GM12878 (cell line): ENCODE measurements around the gene DGKI. TPM values are rescaled to one million over a fixed set of nuclear protein-coding genes. Genes with fewer than 3 reads are reported as not detected.
A peak's percentile ranks its signal among the peaks of the same experiment; 100 is the strongest.

Source experiments
- ATAC-seq: fragments of 200-7000 bp; cut with Tn5 transposase; 3 replicates; pipeline ENCODE4 v1.9.1; 2020; ENCODE audit warnings: mild to moderate bottlenecking, moderate library complexity
- BruUV-seq: library from RNA; stranded (reverse); fragments of 400-500 nt; replicated peaks from 2 replicates; lab custom pipeline; 2021; lab: Mats Ljungman, UMichigan
- CTCF ChIA-PET: fragments of 300-600 bp; sonication (Branson Sonifier 250); formaldehyde crosslinking; extraction: SDS; loops from one replicate; lab custom pipeline; 2021; ENCODE audit warnings: inconsistent platforms; lab: Yijun Ruan, JAX
- POLR2A ChIA-PET: fragments of 350-600 bp; formaldehyde crosslinking; extraction: SDS; loops from one replicate; lab custom pipeline; 2021; ENCODE audit warnings: inconsistent platforms; lab: Charles Lee
- RAD21 ChIA-PET: fragments of 300-600 bp; sonication (Branson Sonifier 250); formaldehyde crosslinking; loops from one replicate; lab custom pipeline; 2023; ENCODE audit warnings: antibody characterized with exemption; ENCODE audit not compliant: unreplicated experiment; lab: Charles Lee
- SMC1A ChIA-PET: fragments of 300-600 bp; sonication (Branson Sonifier 250); formaldehyde crosslinking; loops from one replicate; lab custom pipeline; 2023; ENCODE audit not compliant: unreplicated experiment, uncharacterized antibody; lab: Charles Lee
- DNase-seq: peaks from one replicate; pipeline ENCODE4 v3.0.0-alpha.2; 2011; ENCODE audit warnings: low read depth, low spot score
- FAIRE-seq: peaks from 3 replicates; lab custom pipeline; 2011; peaks lifted over from hg19 to GRCh38; lab: Jason Lieb, UNC
- H2AFZ ChIP-seq: 2 replicates; pipeline ENCODE4 v1.6.0; 2011; ENCODE audit warnings: low read depth, low read length, control low read depth; ENCODE audit not compliant: control insufficient read depth
- H3K27ac ChIP-seq: 2 replicates; pipeline ENCODE4 v1.5.1; 2011; ENCODE audit warnings: control low read depth; ENCODE audit not compliant: control insufficient read depth, insufficient read depth
- H3K27me3 ChIP-seq, 2 experiments: replicated peaks in 1 of 2; 2 replicates each; pipeline versions ENCODE4 v1.6.0 to v1.6.1; 2011; ENCODE audit warnings: low read length in 1 of 2; ENCODE audit not compliant: control insufficient read depth in 2 of 2, insufficient read depth in 2 of 2
- H3K36me3 ChIP-seq, 2 experiments: 2 replicates each; pipeline ENCODE4 v1.5.1; 2011; ENCODE audit warnings: low read length in 1 of 2; ENCODE audit not compliant: control insufficient read depth in 2 of 2, insufficient read depth in 2 of 2
- H3K4me1 ChIP-seq: 2 replicates; pipeline ENCODE4 v1.6.1; 2011; ENCODE audit warnings: mild to moderate bottlenecking, low read length, moderate library complexity, mixed read lengths; ENCODE audit not compliant: control insufficient read depth, insufficient read depth
- H3K4me2 ChIP-seq: 2 replicates; pipeline ENCODE4 v1.6.0; 2011; ENCODE audit warnings: control low read depth; ENCODE audit not compliant: control insufficient read depth, insufficient read depth
- H3K4me3 ChIP-seq: fragments of 200-600 bp; sonication (generic); 2 replicates; pipeline ENCODE4 v1.5.1; 2016
- H3K79me2 ChIP-seq: 2 replicates; pipeline ENCODE4 v1.6.0; 2011; ENCODE audit warnings: low read length; ENCODE audit not compliant: control insufficient read depth, insufficient read depth
- H3K9ac ChIP-seq: 2 replicates; pipeline ENCODE4 v1.8.0; 2011; ENCODE audit warnings: low read length, control low read depth, mixed read lengths; ENCODE audit not compliant: control insufficient read depth, insufficient read depth
- H3K9me3 ChIP-seq: replicated peaks from 3 replicates; pipeline ENCODE4 v1.5.1; 2011; ENCODE audit warnings: mild to moderate bottlenecking, low read length; ENCODE audit not compliant: control insufficient read depth, insufficient read depth
- H4K20me1 ChIP-seq: 2 replicates; pipeline ENCODE4 v1.6.0; 2011; ENCODE audit not compliant: control insufficient read depth, insufficient read depth
- BACH1 ChIP-seq: fragments of 450-650 bp; IDR thresholded peaks from 2 replicates; pipeline ENCODE4 v1.6.1; 2017; ENCODE audit warnings: mild to moderate bottlenecking, borderline replicate concordance
- BMI1 ChIP-seq: fragments of 450-650 bp; IDR thresholded peaks from 2 replicates; pipeline ENCODE4 v1.6.1; 2016; ENCODE audit warnings: mild to moderate bottlenecking, moderate library complexity, borderline replicate concordance
- MXI1 ChIP-seq: fragments of 150-350 bp; IDR thresholded peaks from 2 replicates; pipeline ENCODE4 v1.6.1; 2011; ENCODE audit warnings: low read depth, mild to moderate bottlenecking, inconsistent platforms, low read length, improper control_type of control experiment
- RAD21 ChIP-seq: IDR thresholded peaks from 2 replicates; pipeline ENCODE4 v1.6.1; 2011; ENCODE audit warnings: mild to moderate bottlenecking, low read depth, low read length, moderate library complexity; ENCODE audit not compliant: insufficient read depth
- SREBF1 ChIP-seq: IDR thresholded peaks from 2 replicates; pipeline ENCODE4 v1.6.1; 2012; ENCODE audit warnings: mild to moderate bottlenecking, low read length
- WGBS: methylation state at CpG from one replicate; pipeline ENCODE4 v1.1.6; 2016; ENCODE audit warnings: low lambda C conversion rate; ENCODE audit not compliant: insufficient replicate concordance, insufficient coverage; ENCODE audit errors: missing lambda C conversion rate; 5-methylcytosine and 5-hydroxymethylcytosine counted together
- in situ Hi-C: fragments of 300-500 bp; cut with MboI; formaldehyde crosslinking; loops from 9 replicates; pipeline ENCODE4 v1.14.3; 2018; ENCODE audit warnings: mixed read lengths
- intact Hi-C: fragments of 100-400 bp; cut with micrococcal nuclease; formaldehyde crosslinking; loops from one replicate; pipeline ENCODE4 v1.14.2; 2022; ENCODE audit not compliant: unreplicated experiment
- polyA plus RNA-seq, 11 experiments: library from polyadenylated mRNA; depleted of rRNA in 4 of 11; unstranded in 6 of 11; stranded (reverse) in 5 of 11; fragments of >200 nt; fragmentation: Nextera tagmentation in 4 of 11; fragmentation: Illumina TruSeq in 1 of 11; extraction: Ambion mirVana in 4 of 11; extraction: Trizol in 1 of 11; gene quantifications; 1 replicate in 1 of 11; 2 replicates in 10 of 11; pipeline versions ENCODE4 v1.2.1 to v1.2.3, GENCODE V29; 2011 to 2016; ENCODE audit warnings: inconsistent platforms in 2 of 11, missing spikeins in 2 of 11, low read depth in 1 of 11
- total RNA-seq, 4 experiments: library from RNA; depleted of rRNA in 3 of 4; stranded (reverse); fragments of >200 nt in 3 of 4; fragmentation: Illumina TruSeq in 1 of 4; extraction: Trizol in 1 of 4; gene quantifications; 2 replicates each; pipeline versions ENCODE4 v1.2.1 to v1.2.3, GENCODE V29; 2013 to 2021

The DGKI gene
- total and polyA plus RNA-seq, 10 of the 15 experiments (the other 5 are each of a cell fraction or from before 2014, with no cell fraction given): 10.4 to 37.1 (median 22.1) TPM

- TF ChIP-seq MXI1 (0 out of 2 replicates have a peak, but pooled peaks have one; percentile 35), RAD21 (peak; percentile 87), SREBF1 (no peak)
These were observed 254.4 kb downstream of the DGKI start (continued) for GRCh38 chr7:137592232-137592896.

GRCh38 chr7:137591421-137591837 lies 255.3 kb downstream of the DGKI start:
- TF ChIP-seq BACH1 (peak; percentile 43; the same call in 1 of the 2 replicates), BMI1 (no peak)
- in situ Hi-C loops: loop anchor here (25.0 kb wide), 1 partner anchor 429 kb away; no protein-coding TSS in a partner anchor
- intact Hi-C loops: loop anchor here (5.0 to 10.0 kb wide), 4 partner anchors 127 to 1789 kb away; no protein-coding TSS in a partner anchor
- ChIA-PET POLR2A (no interaction called here), CTCF (interaction anchor here (0.8 to 4.5 kb wide), 28 partner anchors 10 to 1476 kb away, joined by 3 to 51 read pairs (median 4); no protein-coding TSS in a partner anchor), SMC1A (interaction anchor here (0.8 to 2.2 kb wide), 22 partner anchors 8 to 633 kb away, joined by 3 to 23 read pairs (median 3); no protein-coding TSS in a partner anchor), RAD21 (interaction anchor here (0.9 to 2.4 kb wide), 11 partner anchors 11 to 487 kb away, joined by 3 to 8 read pairs (median 3); no protein-coding TSS in a partner anchor)
- H3K27ac ChIP-seq: no peak overlapping the region
- H3K9ac ChIP-seq: no peak overlapping the region
- FAIRE-seq (no peak), ATAC-seq (peak; percentile 44), DNase-seq (no peak)
- no peaks in the 10 kb centered on the region for H3K4me1 ChIP-seq
- WGBS: 31% methylated on average over 5 of the region's 5 CpGs
- no peaks in the 10 kb centered on the region for H3K36me3 ChIP-seq
- H4K20me1 ChIP-seq: no peaks in the 10 kb centered on the region
- H3K27me3 ChIP-seq: no peaks in the 10 kb centered on the region
- no TSS peak for BruUV-seq
- no peaks in the 10 kb centered on the region for H3K79me2 ChIP-seq
- no peaks in the 10 kb centered on the region for H3K9me3 ChIP-seq
- H3K4me2 ChIP-seq: no peak overlapping the region
- H3K4me3 ChIP-seq: no peak overlapping the region
- no peak overlapping the region for H2AFZ ChIP-seq
